K562 (cell line): ENCODE data around the gene SNX17. TPM values are rescaled to one million over a fixed set of nuclear protein-coding genes. Genes with fewer than 3 reads are reported as not detected.

Experiments used
- CHD1 ChIP-seq: fragments of 200-600 bp; sonication (generic); IDR thresholded peaks from one replicate; pipeline ENCODE4 v1.6.1; 2012; ENCODE audit warnings: mild to moderate bottlenecking, moderate library complexity, low read length, inconsistent platforms
- E2F6 ChIP-seq, 2 experiments: IDR thresholded peaks; 2 replicates each; pipeline ENCODE4 v1.6.1; 2011; ENCODE audit warnings: borderline replicate concordance in 1 of 2, control low read depth in 1 of 2, low read depth in 1 of 2, low read length in 1 of 2, mild to moderate bottlenecking in 1 of 2, mixed read lengths in 1 of 2, moderate library complexity in 1 of 2; ENCODE audit not compliant: insufficient read depth in 1 of 2, insufficient read length in 1 of 2, poor library complexity in 1 of 2, severe bottlenecking in 1 of 2; ENCODE audit errors: extremely low read depth in 1 of 2
- EGR1 ChIP-seq: fragments of 450-650 bp; conservative IDR thresholded peaks from 2 replicates; pipeline ENCODE4 v1.6.1; 2017; ENCODE audit warnings: mild to moderate bottlenecking
- EHMT2 ChIP-seq: fragments of 450-650 bp; IDR thresholded peaks from 2 replicates; pipeline ENCODE4 v1.6.1; 2018; ENCODE audit warnings: antibody characterized with exemption
- IRF2 ChIP-seq: sonication (generic); formaldehyde crosslinking; IDR thresholded peaks from 2 replicates; pipeline ENCODE4 v1.8.1; 2022; ENCODE audit warnings: mild to moderate bottlenecking, missing genetic modification reagents
- SRSF3 ChIP-seq: fragments of 200-400 bp; formaldehyde crosslinking; IDR thresholded peaks from 2 replicates; pipeline ENCODE4 v1.6.1; 2016; ENCODE audit warnings: mild to moderate bottlenecking, low read length, moderate library complexity; ENCODE audit not compliant: insufficient read depth
- TRIM28 ChIP-seq: fragments of 450-650 bp; IDR thresholded peaks from 2 replicates; pipeline ENCODE4 v1.6.1; 2017
- ZBTB26 ChIP-seq: fragments of 450-650 bp; formaldehyde crosslinking; IDR thresholded peaks from 2 replicates; pipeline ENCODE4 v1.4.0; 2022; ENCODE audit warnings: missing genetic modification characterization
- ZBTB7A ChIP-seq: IDR thresholded peaks from 2 replicates; pipeline ENCODE4 v1.6.1; 2011; ENCODE audit warnings: low read depth, mild to moderate bottlenecking, low read length, moderate library complexity, borderline replicate concordance; ENCODE audit not compliant: control insufficient read depth
- polyA plus RNA-seq, 8 experiments: library from polyadenylated mRNA; depleted of rRNA in 4 of 8; stranded (reverse) in 5 of 8; unstranded in 3 of 8; fragments of >200 nt; fragmentation: Nextera tagmentation in 2 of 8; fragmentation: Illumina TruSeq in 1 of 8; extraction: Ambion mirVana in 2 of 8; extraction: Trizol in 1 of 8; gene quantifications; 2 replicates each; pipeline versions ENCODE4 v1.2.1 to v1.2.3, GENCODE V29; 2011 to 2014; ENCODE audit warnings: inconsistent platforms in 1 of 8, missing spikeins in 1 of 8
- total RNA-seq, 7 experiments: library from RNA; depleted of rRNA in 6 of 7; stranded (reverse); fragments of >200 nt in 6 of 7; fragmentation: Illumina TruSeq in 2 of 7; extraction: Trizol in 2 of 7; gene quantifications; 2 replicates each; pipeline versions ENCODE4 v1.2.1 to v1.2.3, GENCODE V29; 2011 to 2021; ENCODE audit warnings: low replicate concordance in 1 of 7
- TF ChIP-seq, protein P1 (sequence below): fragments of 450-650 bp; IDR thresholded peaks from one replicate; pipeline ENCODE4 v1.6.1; 2018; ENCODE audit warnings: mild to moderate bottlenecking, moderate library complexity; ENCODE audit not compliant: partially characterized antibody

SNX17 gene
- total and polyA plus RNA-seq, 9 of the 15 experiments (the other 6 are each of a cell fraction or from before 2014, with no cell fraction given), result 3.0 to 75.7 (median 54.6) TPM

- TF ChIP-seq IRF2 (CRISPR knock-in tag), result peak; percentile 64; the same call in 1 of the 2 replicates
- TF ChIP-seq CHD1, result no peak
- TF ChIP-seq TRIM28, result no peak
- no peak for TF ChIP-seq EHMT2
- no peak for TF ChIP-seq ZBTB26
- TF ChIP-seq EGR1, result peak; percentile 49
- peak in 1 of 2 experiments; percentile 44 for TF ChIP-seq E2F6 (IDR thresholded peaks at IDR 0.05; ENCODE audit: borderline replicate concordance in 1 of 2, extremely low read depth in 1 of 2, insufficient read depth in 1 of 2, insufficient read length in 1 of 2, low read depth in 1 of 2, low read length in 1 of 2, poor library complexity in 1 of 2, severe bottlenecking in 1 of 2)
- TF ChIP-seq, protein P1, sequence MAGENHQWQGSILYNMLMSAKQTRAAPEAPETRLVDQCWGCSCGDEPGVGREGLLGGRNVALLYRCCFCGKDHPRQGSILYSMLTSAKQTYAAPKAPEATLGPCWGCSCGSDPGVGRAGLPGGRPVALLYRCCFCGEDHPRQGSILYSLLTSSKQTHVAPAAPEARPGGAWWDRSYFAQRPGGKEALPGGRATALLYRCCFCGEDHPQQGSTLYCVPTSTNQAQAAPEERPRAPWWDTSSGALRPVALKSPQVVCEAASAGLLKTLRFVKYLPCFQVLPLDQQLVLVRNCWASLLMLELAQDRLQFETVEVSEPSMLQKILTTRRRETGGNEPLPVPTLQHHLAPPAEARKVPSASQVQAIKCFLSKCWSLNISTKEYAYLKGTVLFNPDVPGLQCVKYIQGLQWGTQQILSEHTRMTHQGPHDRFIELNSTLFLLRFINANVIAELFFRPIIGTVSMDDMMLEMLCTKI, result no peak
- TF ChIP-seq SRSF3, result 0 out of 2 replicates have a peak, but pooled peaks have one; percentile 42
- peak; percentile 75 for TF ChIP-seq ZBTB7A
Observed at GRCh38 chr2:27408601-27409320, 38.3 kb downstream of the SNX17 start (continued).
